ENCODE measurements around the gene ASB1.
"Not testable (repeated sequence)": the region's sequence is repeated elsewhere in the genome, so short reads cannot be mapped to it uniquely, and the experiment has no call there.

ASB1 gene

DNA sequence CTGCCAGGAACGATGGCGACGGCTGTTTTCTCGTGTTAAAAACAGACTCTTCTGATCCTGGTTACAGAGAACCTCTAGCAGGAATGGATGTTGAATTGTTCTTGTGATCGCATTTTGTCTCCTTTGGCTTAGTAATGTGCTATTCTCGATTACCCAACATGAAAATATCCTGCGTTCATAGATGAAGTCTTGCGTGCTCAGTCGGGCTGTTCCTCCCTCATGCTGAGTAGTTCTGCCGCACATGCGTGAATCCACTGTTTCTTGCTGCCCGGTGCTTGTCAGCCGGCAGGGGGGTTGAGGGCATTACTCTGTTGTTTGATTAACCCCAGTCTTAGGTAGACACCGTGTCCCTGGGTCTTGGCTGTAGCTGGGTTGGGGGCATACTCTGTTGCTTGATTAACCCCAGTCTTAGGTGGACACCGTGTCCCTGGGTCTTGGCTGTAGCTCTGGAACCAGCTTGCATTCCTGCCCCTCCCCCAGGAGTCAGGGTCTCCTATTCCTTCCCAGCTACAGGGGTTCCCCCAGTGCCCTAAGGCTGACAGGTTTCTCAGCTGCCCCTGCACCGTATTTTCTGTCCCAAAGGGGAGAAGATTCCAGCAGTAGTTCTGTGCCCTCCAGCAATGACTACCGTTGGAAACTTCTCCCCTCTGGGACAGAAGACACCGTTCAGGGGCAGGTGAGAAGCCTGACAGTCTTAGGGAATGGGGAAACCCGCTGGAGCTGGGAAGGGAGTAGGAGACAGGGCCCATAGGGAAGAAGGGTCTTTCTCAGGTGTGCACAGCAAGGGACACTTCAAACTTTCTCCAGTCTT lies 22.1 kb upstream of the ASB1 start:
- no peak for DNase-seq (ENCODE audit: low spot score)

DNA sequence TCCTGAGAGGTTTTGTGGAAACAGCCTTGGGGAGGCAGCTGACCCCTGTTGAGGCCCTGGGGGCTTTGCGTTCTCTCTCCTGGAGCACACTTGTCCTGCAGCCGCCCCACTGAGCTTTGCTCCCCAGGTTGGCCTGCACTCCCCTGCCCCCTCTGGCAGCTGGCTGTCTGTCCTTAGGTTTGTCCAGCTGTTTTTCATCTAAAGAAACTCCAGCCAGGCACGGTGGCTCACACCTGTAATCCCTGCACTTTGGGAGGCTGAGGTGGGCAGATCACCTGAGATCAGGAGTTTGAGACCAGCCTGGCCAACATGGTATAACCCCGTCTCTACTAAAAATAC lies 21.5 kb upstream of the ASB1 start:
- DNase-seq (ENCODE audit: low spot score): not testable (repeated sequence)

DNA sequence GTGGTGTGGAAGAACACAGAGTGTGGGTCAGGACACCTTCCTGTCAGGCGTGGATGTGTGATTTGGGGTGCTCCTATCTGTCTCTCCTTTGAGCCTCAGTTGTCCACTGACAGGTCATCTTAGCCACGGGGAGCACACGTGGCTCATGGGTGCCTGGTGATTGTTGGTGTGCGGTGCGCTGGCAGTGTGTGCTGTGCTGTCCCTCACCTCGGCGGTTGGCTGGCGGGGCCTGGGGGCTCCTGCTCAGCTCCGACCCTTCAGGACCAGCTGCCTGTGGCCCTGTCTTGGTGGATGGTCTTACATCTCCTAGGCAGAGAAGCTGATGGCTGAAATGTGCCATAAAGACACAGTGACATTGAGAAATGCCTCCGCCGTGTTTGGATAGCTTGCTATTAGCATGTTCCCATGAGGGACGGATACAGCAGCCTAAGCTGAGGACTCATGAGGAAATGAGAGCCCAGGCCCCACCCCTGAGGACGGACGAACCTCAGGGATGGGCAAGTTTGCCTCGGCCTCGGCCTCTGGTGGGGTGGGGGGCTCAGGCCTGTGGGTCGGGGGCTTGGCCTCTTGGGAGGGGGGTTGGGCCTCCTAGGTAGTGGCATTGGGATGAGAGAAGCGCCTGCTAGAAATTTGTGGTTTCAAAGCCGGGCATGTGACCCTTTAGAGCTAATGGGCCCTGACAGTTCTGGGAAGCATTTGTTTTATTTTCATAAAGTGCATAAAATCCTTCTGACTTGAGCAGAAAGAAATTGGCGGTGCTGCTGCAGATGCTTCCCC lies 20.3 kb upstream of the ASB1 start:
- no peak for DNase-seq (ENCODE audit: low spot score)

DNA sequence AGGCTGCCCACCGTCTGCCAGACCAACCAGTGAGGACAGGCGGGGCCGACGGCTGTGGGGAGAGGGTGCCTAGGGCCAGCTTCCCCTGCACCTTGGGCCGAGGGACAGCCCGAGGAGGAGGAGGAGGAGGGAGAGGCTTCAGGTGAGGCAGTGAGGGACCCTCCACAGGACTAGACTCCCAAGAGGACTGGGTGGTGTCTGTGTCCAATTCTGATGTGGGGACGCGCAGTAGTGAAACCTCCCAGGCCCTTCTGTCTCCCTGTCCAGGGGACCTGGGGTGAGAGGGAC lies 19.8 kb upstream of the ASB1 start:
- DNase-seq (ENCODE audit: low spot score): no peak

DNA sequence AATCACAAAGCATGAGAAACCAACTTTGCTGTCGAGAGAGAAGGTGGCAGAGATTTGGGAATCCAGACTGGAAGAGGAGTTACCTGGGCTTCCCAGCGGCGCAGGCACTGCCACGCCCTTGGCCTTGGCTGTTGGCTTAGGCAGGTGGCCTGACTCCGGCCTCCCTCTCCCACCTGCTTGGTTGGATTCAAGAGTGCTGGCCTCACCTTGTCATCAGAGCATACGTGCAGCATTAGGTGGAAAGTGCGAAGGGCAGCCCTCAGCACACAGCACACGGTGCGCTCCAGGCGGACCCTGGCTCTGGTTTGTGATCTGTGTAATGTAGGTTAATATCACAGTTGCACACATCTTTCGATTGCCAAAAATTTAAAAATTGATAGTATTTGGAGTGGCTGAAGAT lies 19.2 kb upstream of the ASB1 start:
- no peak for DNase-seq (ENCODE audit: low spot score)

DNA sequence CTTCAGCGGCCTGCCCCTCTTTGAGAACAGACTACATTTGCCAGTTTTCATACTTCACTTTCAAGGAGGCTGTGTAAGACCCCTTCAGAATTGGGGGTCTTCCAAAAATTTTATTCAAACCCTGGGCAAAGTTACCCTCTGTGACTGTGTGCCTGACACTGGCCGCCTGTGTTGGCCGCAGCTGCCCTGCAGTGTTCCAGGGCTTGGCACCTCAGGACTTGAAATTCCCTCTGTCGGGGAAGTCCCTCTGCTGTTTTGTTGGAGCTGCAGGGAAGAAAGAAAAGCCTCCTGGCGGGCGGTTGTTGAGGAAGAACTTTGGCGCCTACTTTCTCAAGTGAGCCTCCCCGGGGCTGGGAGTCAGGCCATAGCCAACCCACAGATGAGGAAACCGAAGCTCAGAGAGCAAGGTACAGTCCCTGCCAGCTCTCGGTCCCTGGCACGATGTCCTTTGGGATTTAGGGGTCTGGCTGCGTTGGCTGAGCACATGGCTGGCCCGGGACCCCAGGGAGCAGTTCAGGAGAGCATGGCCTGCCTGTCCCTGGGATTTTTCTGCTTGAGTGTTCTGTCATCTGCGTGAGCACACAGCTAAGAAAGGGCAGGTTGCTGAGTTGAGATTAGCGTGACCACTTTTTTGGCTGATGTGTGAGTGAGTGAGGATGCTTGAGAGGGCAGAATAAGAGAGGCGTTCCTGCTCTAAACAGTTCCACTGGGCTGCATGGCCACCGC lies 17.9 kb upstream of the ASB1 start:
- DNase-seq (ENCODE audit: low spot score): no peak

DNA sequence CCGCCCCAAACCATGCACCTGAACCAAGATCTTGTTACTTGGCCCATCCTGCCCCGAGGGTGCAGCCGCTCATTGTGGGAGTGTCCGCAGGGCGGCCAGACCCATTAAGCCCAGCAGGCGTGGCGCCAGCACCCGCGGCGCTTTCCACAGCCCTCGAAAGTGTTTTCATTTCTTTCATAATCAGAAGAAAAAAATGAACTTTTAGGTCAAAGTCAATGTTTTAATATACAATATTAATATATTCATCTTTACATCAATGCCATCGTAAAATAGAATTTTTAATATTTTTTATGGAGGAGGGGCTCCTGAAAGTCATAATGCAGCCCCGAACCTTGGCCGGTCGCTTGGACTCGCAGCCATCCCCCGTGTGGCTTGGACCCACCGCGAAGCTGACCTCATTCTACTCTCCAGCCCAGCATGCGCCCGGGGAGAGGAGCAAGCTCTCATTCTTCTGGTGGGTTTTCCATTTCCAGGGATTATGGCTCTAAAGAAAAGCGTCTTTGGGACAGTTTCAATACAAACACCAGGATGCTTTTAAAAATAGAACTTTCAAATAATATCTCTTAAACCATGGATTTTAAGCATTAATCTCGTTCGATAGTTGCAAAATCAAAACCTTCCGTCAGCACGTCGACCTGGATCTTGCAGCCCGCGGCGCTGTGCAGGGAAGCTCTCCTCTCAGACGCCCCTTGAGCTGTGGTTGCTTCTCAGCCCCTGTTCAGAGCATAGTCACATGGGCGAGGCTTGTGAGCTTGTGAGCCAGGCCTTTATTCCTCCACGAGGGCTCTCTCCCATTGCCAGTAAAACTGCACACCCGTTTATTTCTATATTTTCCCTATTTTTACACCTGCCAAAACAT lies 17.2 kb upstream of the ASB1 start:
- DNase-seq (ENCODE audit: low spot score): no peak

DNA sequence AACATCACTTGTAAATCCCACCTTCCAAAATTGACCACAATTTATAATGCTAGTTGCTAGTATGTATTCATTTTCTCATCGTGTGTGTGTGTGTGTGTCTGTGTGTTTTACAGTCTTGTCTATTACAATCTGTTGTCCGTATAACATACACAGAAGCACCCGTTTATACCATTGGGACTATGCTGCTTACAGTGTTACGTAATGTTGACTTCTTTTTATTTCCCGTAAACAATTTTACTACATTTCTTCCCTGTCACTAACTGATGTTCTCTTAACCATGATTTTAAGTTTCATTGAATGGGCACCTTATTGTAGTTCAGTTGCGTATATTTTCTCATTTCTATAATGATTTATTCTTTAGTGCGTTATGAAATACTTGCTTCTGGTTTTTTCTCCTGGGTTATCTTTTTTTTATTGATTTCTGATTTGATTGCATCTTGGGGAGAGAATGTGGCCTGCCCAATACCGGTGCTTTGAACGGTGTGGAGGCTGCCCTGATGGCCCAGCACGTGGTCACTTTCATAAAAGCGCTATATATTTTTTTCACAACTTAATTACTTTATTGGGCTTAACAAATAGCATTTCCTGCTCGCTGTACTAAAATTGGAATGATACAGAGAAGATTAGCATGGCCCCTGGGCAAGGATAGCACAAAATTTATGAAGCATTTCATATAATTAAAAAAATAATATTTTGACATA lies 14.5 kb upstream of the ASB1 start:
- DNase-seq (ENCODE audit: low spot score): no peak

DNA sequence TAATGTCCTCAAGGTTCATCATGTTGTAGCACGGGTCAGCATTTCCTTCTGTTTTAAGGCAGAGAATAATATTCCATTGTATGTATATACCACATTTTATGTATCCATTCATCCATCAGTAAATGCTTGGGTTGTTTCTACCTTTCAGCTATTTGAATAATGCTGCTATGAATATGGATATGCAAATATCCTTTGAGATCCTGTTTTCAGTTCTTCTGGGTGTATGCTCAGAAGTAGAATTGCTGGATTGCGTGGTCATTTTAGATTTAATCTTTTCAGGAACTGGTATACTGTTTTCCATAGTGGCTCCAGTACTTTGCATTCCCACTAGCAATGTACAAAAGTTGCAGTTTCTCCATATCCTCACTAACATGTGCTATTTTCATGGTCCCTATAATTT lies 13.4 kb upstream of the ASB1 start:
- DNase-seq (ENCODE audit: low spot score): no peak

DNA sequence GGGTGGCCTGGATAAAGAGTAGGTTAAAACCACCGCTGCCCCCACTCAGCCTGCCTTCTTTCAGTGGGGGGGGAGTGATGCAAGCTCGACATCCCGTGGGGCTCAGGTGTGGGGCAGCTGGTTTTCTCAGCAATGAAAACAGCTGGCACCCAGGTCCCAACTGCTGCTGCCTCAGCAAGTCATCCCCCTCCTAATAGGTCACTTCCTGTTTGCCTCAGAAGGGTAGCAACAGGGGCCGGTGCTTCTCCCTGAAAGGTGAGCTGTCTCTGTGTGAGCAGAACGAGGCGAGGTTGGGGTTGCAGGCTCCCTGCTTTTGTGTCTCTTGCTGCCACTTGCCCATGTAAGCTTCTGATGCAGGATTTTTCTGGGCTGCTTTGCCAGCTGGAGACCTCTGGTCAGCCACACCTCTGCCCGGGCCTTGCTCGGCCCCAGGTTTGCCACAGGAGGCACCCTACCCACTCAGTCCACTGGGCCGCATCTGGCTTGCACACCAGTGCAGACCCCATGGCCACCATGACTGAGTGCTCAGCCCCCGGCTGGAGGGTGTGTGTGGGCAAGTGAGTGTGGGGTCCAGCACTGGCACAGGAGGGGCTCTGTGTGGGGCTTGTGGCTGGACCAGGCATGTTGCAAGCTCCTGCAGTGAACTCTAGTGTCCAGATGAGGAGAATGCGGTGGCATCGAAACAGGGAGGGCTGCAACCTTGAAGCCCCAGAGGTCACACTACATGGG lies 11.5 kb upstream of the ASB1 start:
- DNase-seq (ENCODE audit: low spot score): no peak

DNA sequence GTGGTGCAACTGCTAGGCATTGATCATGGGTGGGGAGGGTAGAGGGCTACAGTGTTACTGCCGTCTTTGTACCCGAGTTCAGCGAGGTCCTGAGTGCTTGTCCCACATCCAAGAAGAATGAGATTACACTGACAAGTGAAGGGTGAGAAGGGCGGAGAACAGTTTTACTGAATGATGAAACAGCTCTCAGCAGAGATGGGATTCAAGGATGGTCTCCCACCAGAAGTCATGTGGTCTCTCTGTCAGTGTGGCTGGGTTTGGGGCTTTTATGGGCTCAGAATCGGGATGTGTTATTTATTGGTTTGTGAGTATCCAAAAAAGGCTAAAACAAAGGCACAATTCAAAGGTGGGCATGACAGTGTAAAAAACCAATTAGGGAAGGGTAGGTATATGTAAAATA lies 10.8 kb upstream of the ASB1 start:
- DNase-seq (ENCODE audit: low spot score): no peak

DNA sequence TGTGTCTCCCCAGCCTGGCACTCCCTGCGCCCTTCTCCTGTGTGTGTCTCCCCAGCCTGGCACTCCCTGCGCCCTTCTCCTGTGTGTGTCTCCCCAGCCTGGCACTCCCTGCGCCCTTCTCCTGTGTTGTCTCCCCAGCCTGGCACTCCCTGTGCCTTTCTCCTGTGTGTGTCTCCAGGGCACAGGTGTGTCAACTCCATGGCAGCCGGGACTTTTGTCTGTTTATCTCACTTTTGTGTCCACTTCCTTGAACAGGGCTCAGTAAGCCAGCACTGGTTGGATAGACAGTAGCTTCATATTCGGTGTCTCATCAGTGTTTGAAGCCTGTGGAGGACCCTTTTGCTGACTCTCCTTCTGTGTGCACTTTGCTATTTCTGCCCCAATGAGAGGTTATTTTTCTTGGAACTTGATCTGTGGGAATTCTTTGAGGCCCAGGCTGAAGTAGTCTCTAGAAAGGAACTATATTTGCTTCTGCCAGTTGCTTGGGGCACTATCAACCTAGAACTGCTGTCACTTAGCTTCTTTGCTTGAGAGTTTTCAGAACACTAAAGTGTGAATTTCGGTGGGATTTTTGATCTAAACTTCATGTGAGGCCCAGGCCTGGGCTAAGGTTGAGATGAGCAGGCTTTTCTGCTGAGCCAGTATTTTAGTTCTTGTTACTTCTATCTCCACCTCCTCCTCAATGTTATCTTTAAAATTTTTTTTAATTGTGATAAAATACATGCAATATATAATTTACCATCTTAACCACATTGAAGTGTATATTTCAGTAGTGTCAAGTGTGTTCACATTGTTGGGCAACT lies 8.3 kb upstream of the ASB1 start:
- no peak for DNase-seq (ENCODE audit: low spot score)

DNA sequence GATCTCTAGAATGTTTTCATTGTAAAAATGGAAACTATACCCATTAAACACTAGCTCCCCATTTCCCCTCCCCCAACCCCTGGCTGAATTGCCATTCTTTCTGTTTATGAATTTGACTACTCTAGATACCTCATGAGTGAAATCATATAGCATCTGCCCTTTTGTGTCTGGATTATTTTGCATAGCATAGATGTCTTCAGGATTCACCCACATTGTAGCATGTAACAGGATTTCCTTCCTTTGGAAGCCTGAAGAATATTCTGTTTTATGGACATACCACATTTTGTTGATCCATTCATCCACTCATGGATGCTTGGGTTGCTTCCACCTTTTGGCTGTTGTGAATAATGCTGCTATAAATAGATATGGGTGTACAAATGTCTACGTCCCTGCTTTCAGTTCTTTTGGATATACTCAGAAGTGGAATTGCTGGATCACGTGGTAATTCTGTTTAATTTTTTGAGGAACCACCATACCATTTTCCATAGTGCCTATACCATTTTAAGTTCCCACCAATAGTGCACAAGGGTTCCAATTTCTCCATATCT lies 7.7 kb upstream of the ASB1 start:
- DNase-seq (ENCODE audit: low spot score): no peak

DNA sequence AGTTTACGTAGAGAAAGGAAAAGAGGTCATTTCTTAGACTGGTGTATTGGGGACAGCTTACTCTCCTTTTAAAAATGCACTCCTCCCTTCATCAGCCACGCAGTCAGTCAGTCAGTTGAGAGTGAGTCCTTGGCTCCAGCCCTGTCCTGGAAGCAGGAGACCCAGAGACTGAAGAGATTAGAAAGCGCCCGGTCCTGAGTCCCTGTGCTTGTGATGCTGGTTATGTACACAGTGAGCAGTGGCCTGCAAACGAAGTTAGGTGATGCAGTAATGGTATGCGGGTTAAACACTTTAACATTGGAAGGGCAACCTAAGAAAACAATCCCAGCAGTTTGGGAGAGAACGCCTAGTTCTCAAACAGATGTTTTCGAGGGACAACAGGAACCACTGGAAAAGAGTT lies 6.3 kb upstream of the ASB1 start:
- no peak for DNase-seq (ENCODE audit: low spot score)

DNA sequence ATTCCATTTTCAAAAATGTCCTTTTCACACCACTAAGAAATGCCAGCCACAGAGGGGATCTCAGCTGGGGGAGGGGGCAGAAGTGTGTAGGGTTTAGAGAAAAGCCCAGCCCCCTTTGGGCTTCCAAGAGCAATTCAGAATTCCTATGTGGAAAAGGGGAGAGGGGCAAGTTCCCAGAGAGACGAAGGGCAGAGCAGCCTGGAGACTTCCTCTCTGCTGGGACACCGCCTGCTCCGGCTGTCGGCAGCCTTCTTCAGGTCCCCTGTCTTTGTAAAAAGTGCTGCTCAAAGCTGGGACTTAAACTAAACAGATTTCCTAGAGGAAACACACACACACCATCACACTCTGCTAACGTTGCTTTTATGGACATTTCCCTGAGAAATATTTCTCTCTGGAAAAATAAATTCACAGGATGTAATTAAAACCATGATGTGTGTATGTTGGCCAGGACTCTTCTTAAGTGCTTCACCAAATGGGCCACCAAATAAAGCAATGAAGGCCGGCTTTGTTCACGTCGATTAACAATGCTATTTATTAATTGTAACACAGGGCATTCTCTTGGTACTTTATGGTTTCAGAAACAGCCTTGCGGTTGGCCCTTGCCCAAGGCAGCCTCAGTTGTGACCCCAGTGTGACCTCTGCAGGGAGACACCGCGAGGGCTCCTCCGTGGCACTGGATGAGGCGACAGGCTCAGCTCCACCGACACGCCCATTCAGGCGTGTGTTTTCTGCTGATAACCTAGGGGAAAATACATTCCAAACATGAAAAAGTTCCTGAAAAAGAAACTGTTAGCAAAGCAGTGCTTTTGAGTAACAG lies 5.6 kb upstream of the ASB1 start:
- DNase-seq (ENCODE audit: low spot score): no peak

DNA sequence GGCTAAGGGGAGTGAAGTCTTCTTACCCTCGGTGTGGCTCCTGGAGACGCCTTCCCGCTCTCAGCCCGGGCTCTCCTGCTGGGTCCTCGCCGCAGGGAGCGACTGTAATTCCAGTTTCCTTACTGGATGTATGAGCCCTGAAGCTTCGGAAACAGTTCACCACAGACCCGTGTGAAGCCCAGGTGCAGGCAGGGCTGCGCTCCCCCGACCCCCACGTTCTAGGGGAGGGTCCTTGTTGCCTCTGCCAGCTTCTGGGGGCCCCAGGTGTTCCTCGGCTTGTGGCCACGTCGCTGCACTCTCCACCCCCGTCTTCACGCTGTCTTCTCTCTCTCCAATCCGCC lies 5.1 kb upstream of the ASB1 start:
- DNase-seq (ENCODE audit: low spot score): no peak

DNA sequence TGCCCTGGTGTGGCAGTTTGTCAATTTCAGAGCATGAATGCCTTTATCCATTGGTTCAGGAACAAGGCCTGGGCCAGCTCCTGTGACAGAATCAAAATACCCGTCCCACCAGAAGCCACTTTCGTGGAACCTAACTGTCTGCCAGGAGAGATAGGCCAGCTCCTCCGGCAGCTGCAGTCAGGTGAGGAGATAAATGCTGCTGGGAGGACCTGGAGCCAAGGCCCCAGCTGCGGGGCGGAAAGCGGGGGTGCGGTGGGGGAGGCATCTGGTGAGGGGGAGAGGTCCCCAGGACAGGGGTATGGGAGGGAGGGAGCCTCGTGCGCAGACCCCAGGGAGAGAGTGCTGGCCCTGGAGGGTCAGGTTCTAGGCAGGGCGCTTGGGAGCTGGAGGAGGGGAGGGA lies 4.4 kb upstream of the ASB1 start:
- no peak for DNase-seq (ENCODE audit: low spot score)

DNA sequence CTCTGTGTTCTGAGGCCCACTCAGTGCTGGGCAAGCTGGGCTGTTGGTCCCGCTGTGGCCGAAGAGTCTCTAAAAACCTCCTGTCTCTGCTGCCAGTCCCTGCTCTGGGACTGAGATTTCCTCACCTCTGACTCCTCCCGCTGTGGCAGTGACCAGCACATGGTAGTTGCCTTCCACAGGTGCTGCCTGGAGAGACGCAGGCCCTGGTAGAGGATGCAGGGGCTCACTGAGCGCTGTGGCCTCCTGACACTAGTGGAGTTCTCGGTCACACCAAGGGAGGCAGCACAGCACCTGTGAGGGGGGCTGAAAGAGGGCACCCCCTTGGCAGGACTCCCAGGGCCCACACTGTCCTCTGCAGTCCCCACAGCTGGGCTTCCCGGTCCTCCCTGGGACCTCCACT lies 3.8 kb upstream of the ASB1 start:
- no peak for DNase-seq (ENCODE audit: low spot score)

Data from kidney capillary endothelial cell (primary cell).